Measurements from ENCODE around the gene B4GAT1. TPM values are rescaled to one million over a fixed set of nuclear protein-coding genes. Genes with fewer than 3 reads are reported as not detected.

The B4GAT1 gene
- total and polyA plus RNA-seq, 9 of the 15 experiments (the other 6 are each of a cell fraction or from before 2014, with no cell fraction given), result 0.86 to 9.5 (median 3.8) TPM

- TF ChIP-seq ELK1 (CRISPR knock-in tag; IDR thresholded peaks at IDR 0.05), result no peak
- TF ChIP-seq ADNP (tag; IDR thresholded peaks at IDR 0.05), result no peak
- no peak for TF ChIP-seq FUS (optimal IDR thresholded peaks at IDR 0.05; ENCODE audit: low read depth, low read length)
- TF ChIP-seq GMEB1 (CRISPR knock-in tag; IDR thresholded peaks at IDR 0.05), result peak; percentile 35
- no peak; the same call in 1 of the 2 replicates for TF ChIP-seq MGA (IDR thresholded peaks at IDR 0.05)
- TF ChIP-seq HOMEZ (CRISPR knock-in tag; IDR thresholded peaks at IDR 0.05), result no peak
- TF ChIP-seq CEBPG (CRISPR knock-in tag; IDR thresholded peaks at IDR 0.05), result no peak; the same call in 1 of the 2 replicates
- TF ChIP-seq CEBPG (tag; conservative IDR thresholded peaks at IDR 0.05 in 1 of 2, IDR thresholded peaks at IDR 0.05 in 1 of 2), result no peak
- TF ChIP-seq BCOR (IDR thresholded peaks at IDR 0.05), result peak; percentile 96
- TF ChIP-seq POLR2AphosphoS5 (IDR thresholded peaks at IDR 0.05; ENCODE audit: control insufficient read depth, insufficient read depth, low read depth, low read length), result no peak
Measured at GRCh38 chr11:66311965-66312548, 35.4 kb downstream of the B4GAT1 start (continued).
